Chondrocyte (in vitro differentiated cells): ENCODE measurements around the gene RHBDF2. TPM values are rescaled to one million over a fixed set of nuclear protein-coding genes. Genes with fewer than 3 reads are reported as not detected.
A peak's percentile ranks its signal among the peaks of the same experiment; 100 is the strongest.

Experiments
- DNase-seq: peaks from one replicate; pipeline ENCODE4 v3.0.0; 2021; ENCODE audit warnings: mixed read lengths, low spot score
- H3K27ac Mint-ChIP-seq: one replicate; pipeline ENCODE4 v1.8.0; 2021; ENCODE audit warnings: mild to moderate bottlenecking, moderate library complexity, mixed read lengths; ENCODE audit not compliant: unreplicated experiment
- H3K27me3 Mint-ChIP-seq: 2 replicates; pipeline ENCODE4 v1.8.0; 2021; ENCODE audit warnings: low read depth, mixed read lengths
- H3K36me3 Mint-ChIP-seq: 2 replicates; pipeline ENCODE4 v1.8.0; 2021; ENCODE audit warnings: low read depth, mixed read lengths
- H3K4me1 Mint-ChIP-seq: 2 replicates; pipeline ENCODE4 v1.8.0; 2021; ENCODE audit warnings: low read depth, mild to moderate bottlenecking, mixed read lengths
- H3K4me3 Mint-ChIP-seq: one replicate; pipeline ENCODE4 v1.8.0; 2021; ENCODE audit warnings: mild to moderate bottlenecking, moderate library complexity, mixed read lengths; ENCODE audit not compliant: unreplicated experiment
- H3K9me3 Mint-ChIP-seq: 2 replicates; pipeline ENCODE4 v1.8.0; 2021; ENCODE audit warnings: low read depth, mixed read lengths
- long read RNA-seq: library from polyadenylated mRNA; stranded (forward); transcript quantifications from one replicate; pipeline ENCODE4 v2.0.0, GENCODE V29; 2021
- total RNA-seq: library from RNA; stranded (reverse); gene quantifications from 3 replicates; pipeline ENCODE4 v1.2.1, GENCODE V29; 2021
- TF ChIP-seq, protein P1 (sequence below): fragments of 200-600 bp; sonication (generic); IDR thresholded peaks from 2 replicates; pipeline ENCODE4 v1.5.0; 2021; ENCODE audit warnings: antibody characterized with exemption, mild to moderate bottlenecking, moderate library complexity

RHBDF2 gene
- 4.7 to 5.4 TPM (median 4.9 TPM) in 3 replicates for total RNA-seq
- long read RNA-seq, partial matches to known transcripts, result 4 of 35 reads
- long read RNA-seq, other reads (novel, unspliced or antisense), result 30 of 35 reads

DNA sequence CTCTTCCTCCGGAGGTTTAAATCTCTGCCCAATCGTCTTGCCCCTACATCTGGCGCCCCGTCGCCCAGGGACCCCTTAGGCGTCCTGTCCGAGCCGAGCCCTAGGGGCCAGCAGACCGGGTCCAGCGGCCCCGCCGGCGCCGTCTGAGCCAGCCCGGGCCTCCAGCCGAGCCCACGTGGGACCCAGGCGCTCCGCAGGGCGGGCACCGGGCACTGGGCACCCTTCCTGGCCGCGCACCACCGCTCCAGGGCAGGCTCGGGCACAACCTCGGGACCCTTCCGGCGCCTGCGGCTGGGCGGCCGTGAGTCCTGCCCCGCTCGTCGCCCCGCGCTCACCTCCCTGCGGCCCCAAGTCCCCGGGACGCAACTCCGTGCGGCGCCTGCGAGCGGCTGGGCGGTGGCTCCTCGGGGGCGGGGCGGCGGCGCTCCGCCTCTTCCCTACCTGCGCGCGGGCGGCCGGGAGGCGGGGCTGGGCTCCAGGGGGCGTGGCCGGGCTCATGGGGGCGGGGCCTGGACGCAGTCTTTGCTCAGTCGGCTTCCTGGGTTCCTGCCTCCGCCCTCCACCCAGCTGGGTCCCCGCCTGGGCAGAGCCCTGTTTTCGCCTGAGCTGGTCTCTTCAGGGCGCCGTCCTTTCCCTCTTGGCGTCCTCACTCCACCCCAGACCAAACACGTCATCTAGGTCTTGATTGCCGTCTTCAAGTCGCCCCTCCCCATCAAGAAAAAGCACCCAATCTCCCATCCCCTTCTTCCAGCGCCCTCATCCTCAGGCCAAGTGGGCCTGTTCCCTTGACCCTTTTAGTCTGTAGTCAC, at the start of gene RHBDF2:
Gene RHBDF2 (minus strand): TSS at position 406 of the 809 bp plus-strand sequence. CDS start 19,899 bp downstream, outside the sequence.
- H3K9me3 Mint-ChIP-seq, result no peaks in the 10 kb centered on the region
- H3K4me3 Mint-ChIP-seq, result peak within 1 kb of the TSS; percentile 78
- no peaks in the 10 kb centered on the region for H3K36me3 Mint-ChIP-seq
- TF ChIP-seq, protein P1, sequence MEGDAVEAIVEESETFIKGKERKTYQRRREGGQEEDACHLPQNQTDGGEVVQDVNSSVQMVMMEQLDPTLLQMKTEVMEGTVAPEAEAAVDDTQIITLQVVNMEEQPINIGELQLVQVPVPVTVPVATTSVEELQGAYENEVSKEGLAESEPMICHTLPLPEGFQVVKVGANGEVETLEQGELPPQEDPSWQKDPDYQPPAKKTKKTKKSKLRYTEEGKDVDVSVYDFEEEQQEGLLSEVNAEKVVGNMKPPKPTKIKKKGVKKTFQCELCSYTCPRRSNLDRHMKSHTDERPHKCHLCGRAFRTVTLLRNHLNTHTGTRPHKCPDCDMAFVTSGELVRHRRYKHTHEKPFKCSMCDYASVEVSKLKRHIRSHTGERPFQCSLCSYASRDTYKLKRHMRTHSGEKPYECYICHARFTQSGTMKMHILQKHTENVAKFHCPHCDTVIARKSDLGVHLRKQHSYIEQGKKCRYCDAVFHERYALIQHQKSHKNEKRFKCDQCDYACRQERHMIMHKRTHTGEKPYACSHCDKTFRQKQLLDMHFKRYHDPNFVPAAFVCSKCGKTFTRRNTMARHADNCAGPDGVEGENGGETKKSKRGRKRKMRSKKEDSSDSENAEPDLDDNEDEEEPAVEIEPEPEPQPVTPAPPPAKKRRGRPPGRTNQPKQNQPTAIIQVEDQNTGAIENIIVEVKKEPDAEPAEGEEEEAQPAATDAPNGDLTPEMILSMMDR, result no peak
- H3K4me1 Mint-ChIP-seq, result peaks cover 36% of the 10 kb centered on the region
- DNase-seq, result no peak
- peak within 1 kb of the TSS; percentile 69 for H3K27ac Mint-ChIP-seq
- H3K27me3 Mint-ChIP-seq, result no peaks in the 10 kb centered on the region

DNA sequence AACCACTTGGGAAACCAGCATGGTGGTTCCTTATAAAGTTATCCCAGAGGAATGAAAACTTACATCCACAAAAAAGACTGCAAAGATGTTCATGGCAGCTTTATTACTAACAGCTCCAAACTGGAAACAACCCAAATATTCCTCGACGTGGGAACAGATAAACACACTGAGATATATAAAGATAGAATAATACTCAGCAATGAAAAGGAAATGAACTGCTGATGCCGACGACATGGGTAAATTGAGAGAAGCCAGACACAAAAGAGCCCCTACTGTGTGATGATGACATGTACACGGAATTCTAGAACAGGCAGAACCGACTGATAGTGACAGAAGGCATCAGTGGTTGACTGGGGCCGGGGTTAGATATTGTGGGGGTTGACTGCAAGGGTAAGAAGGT, 48.3 kb upstream of the RHBDF2 start:
- H3K4me1 Mint-ChIP-seq, result peaks cover 6% of the 10 kb centered on the region
- no peaks in the 10 kb centered on the region for H3K9me3 Mint-ChIP-seq
- no peak overlapping the region for H3K4me3 Mint-ChIP-seq
- no peaks in the 10 kb centered on the region for H3K27me3 Mint-ChIP-seq
- H3K36me3 Mint-ChIP-seq, result no peaks in the 10 kb centered on the region
- TF ChIP-seq, protein P1, result no peak
- H3K27ac Mint-ChIP-seq, result no peak overlapping the region
- no peak for DNase-seq

DNA sequence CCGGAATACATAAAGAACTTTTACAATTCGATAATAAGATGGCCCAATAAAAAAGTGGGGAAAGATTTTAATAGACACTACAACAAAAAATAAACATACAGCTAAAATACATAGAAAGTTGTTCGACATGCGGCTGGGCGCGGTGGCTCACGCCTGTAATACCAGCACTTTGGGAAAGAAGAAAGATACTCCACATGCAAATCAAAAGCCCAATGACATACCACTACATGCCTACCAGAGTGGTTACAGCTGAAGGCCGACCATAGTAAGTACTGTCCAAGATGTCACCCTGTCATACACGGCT, 47.9 kb upstream of the RHBDF2 start:
- no peak overlapping the region for H3K4me3 Mint-ChIP-seq
- H3K27me3 Mint-ChIP-seq, result no peaks in the 10 kb centered on the region
- H3K27ac Mint-ChIP-seq, result no peak overlapping the region
- H3K36me3 Mint-ChIP-seq, result no peaks in the 10 kb centered on the region
- H3K4me1 Mint-ChIP-seq, result peaks cover 10% of the 10 kb centered on the region
- DNase-seq, result no peak
- H3K9me3 Mint-ChIP-seq, result no peaks in the 10 kb centered on the region
- TF ChIP-seq, protein P1, result no peak

DNA sequence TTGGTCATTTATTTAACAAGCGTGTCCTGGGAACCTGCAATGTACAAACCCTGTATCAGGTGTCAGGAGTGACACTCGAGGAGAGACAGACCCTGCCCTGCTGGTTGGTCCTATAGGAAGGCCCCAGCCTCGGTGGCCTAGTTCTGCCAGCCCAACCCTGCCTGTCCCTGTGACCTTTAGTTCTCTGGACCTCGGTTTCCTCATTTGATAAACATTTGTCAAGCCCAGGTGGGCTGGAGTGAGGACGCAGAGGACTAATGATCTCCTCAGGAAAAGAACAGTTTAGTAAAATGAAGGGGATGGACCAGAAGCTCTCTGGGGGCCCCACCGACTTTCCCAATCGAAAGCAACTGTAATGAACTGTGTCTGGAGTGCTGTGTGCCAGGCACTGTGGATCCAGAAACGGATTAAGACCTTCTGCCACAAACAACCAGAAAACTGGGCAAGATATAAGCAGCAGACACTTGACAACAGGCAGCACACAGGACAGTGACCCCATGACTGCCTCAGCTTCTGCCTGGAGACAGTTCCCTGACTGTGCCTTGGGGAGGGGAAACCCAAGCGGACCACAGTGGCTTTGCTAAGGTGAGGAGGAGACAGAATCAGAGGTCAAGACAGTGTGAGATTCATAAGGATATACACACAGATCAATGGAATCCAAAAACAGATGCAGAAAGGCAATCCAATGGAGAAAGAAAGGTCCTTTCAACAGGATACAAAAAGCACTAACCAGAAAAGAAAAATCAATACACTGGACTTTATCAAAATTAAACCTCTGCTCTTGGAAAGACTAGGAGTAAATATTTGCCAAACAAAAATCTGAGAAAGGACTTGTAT, 47.4 kb upstream of the RHBDF2 start:
- TF ChIP-seq, protein P1, result no peak
- Mint-ChIP-seq H3K27ac (no peak overlapping the region), H3K4me1 (peaks cover 13% of the 10 kb centered on the region), H3K9me3 (no peaks in the 10 kb centered on the region), H3K36me3 (no peaks in the 10 kb centered on the region), H3K27me3 (no peaks in the 10 kb centered on the region), H3K4me3 (no peak overlapping the region)
- DNase-seq, result no peak

DNA sequence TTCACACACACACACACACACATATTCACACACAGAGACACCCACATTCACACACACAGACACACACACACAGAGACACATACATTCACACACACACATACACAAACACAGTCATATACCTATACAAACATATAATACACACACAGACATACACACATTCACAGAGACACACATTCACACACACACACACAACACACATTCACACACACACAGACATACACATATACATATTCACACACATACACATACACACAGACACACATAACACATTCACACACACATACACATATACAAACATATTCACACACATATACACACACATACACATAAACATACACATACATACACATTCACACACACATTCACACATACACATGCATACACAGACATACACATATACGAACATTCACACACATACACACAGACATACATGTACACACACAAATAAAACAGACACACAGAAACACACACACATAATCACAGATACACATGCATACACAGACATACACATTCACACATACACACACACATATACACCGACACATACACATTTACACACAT, 46.5 kb upstream of the RHBDF2 start:
- Mint-ChIP-seq H3K27me3 (no peaks in the 10 kb centered on the region), H3K9me3 (no peaks in the 10 kb centered on the region), H3K4me1 (peaks cover 13% of the 10 kb centered on the region), H3K27ac (no peak overlapping the region), H3K4me3 (no peak overlapping the region), H3K36me3 (no peaks in the 10 kb centered on the region)
- no peak for DNase-seq
- TF ChIP-seq, protein P1, result peak; percentile 29
